HuH-7 (cell line): ENCODE data around the gene PRSS12.
A peak's percentile ranks its signal among the peaks of the same experiment; 100 is the strongest.
"Not testable (repeated sequence)": the region's sequence is repeated elsewhere in the genome, so short reads cannot be mapped to it uniquely, and the experiment has no call there.

Experiments used
- DNase-seq: peaks from one replicate; pipeline ENCODE4 v3.0.0; 2011; ENCODE audit warnings: low spot score

Gene PRSS12

DNA sequence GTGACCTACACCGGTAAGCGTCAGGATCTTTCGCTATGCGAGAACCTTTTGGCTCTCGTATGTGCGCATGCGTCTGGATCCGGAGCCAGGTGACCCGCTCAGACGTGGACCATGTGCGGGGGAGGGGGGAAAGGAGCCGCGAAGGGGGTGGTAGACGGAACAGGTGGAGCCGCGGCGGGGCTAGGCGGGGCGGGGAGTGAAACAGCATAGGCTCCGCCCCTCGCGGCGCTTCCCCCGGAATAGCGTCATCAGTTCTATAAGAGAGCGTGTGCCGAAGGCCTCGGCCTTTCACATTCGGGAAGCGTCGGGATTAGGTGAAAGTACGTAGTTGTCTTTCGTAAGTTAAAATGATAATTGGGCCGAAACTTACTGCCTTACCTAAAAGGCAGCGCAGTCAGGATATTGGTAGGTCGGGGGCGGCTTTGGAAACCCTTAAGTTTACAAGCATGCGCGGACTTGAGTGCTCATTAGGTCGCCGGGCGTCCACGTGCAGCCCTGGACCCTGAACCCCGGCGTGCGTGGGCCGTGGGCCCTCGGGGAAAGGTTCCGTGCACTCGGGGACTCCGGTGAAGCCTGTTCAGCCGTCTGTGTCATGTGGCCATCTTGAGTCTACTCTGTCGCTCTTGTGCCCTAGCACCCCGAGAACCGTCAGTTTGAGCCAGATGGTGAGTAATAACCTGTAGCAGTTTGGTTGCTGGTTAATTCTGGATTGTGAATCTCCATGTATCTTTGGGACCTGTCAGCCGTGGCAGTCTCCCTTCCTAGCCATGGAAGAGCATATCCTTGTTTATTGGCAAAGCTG lies 74.1 kb downstream of the PRSS12 start:
- peak; percentile 87 for DNase-seq

DNA sequence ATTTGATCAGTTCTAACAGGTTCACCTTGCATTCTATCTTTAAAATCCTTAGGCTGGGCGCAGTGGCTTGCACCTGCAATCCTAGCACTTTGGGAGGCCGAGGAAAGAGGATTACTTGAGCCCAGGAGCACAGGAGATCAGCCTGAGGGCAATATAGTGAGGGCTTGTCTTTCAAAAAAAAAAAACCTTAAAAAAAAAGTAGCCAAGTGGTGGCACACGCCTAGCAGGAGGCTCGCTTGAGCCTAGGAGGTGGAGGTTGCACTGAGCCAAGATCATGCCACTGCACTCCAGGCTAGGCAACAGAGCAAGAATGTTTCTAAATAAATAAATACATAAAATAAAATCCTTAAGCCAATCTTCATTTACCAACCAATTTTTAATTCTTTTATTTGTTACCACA lies 75.6 kb downstream of the PRSS12 start:
- no peak for DNase-seq

DNA sequence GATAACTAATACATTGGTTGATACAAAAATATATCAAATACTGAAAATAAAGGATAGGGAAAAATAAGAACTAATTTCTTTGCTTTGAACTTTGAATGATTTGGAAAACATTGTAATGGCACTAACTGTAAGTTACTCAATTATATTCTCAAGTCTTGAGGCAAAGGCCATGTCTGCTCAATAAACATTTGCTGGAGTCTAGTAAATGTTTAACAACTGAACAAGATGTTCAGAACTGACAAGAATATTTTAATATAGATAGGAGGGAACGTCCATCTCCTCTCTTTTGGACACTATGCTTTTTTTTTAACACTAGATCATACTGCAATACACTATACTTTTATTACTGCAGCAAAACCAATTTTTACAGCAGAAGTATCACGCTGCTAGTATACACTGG lies 76.2 kb downstream of the PRSS12 start:
- no peak for DNase-seq

DNA sequence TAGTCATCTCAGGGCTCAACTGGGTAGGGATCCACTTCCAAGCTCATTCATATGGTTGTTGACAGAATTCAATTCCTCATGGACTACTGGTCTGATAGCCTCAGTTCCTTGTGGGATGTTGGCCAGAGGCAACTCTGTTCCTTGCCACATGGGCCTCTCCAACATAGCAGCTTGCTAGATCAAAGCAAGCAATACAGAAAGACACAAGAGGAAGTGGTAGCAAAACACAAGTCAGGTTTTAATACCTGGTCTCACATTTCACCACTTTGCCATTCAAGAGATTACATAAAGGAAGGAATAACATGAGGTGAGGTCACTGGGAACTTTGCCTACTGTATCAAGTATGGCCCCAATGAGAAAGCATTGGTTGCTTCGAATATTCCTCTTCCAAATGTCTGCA lies 79.2 kb downstream of the PRSS12 start:
- DNase-seq = no peak

DNA sequence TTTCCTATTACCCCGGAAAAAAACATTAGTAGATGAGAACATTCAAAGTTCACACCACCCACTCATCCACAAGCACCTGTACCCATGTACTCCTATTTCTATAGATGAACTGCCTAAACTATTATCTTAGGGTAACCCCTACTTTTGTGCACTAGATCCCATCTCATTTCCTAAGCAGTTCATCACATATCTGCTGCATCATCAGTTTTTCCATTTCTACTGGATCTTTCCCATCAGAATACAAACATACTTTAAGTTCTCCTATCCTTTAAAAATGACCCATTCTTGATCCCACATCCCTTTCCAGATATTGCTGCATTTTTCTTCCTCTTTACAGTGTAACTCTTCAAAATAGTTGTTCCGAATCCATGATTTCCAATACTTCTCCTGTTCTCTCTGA lies 81.0 kb downstream of the PRSS12 start:
- no peak for DNase-seq

DNA sequence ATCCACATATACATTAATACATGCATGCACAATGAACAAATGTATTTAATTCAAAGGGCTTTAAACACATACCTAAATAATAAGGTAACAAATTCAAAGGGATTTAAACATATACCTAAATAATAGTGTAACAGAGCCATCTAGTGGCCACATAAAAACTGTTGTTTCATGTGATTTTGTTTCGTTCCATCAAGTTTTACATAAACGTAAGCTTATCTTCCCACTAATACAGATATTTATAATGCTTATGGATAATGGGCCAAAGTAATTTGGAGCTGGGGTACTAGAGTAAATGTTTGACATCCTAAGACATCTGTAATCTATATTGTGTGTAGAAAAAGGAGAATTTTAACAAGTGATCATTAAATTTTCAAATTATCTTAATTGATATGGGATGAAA lies 82.3 kb downstream of the PRSS12 start:
- DNase-seq = no peak

DNA sequence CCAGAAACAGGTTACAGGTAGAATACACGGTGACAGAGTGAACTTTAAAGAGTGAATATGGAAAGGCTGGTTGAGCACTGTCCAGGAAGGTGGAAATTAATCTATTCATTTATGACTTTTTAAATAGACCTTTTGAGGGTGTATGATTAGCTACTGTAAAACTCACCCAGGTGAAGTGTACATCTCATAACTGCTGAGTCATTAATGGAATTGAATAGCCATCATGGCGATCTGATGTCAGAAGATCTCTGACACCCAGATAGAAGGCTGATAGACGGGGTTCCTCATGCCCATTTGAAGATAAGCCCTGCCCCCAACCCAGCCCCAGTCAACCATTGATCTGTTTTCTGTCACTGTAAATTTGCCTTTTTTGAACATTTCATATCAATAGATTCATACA lies 84.0 kb downstream of the PRSS12 start:
- no peak for DNase-seq

DNA sequence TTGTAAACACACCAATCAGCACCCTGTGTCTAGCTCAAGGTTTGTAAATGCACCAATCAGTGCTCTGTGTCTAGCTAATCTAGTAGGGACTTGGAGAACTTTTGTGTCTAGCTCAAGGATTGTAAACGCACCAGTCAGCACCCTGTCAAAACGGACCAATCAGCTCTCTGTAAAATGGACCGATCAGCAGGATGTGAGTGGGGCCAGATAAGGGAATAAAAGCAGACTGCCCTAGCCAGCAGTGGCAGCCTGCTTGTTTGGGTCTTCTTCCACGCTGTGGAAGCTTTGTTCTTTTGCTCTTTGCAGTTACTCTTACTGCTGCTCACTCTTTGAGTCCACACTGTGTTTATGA lies 86.7 kb downstream of the PRSS12 start:
- not testable (repeated sequence) for DNase-seq

DNA sequence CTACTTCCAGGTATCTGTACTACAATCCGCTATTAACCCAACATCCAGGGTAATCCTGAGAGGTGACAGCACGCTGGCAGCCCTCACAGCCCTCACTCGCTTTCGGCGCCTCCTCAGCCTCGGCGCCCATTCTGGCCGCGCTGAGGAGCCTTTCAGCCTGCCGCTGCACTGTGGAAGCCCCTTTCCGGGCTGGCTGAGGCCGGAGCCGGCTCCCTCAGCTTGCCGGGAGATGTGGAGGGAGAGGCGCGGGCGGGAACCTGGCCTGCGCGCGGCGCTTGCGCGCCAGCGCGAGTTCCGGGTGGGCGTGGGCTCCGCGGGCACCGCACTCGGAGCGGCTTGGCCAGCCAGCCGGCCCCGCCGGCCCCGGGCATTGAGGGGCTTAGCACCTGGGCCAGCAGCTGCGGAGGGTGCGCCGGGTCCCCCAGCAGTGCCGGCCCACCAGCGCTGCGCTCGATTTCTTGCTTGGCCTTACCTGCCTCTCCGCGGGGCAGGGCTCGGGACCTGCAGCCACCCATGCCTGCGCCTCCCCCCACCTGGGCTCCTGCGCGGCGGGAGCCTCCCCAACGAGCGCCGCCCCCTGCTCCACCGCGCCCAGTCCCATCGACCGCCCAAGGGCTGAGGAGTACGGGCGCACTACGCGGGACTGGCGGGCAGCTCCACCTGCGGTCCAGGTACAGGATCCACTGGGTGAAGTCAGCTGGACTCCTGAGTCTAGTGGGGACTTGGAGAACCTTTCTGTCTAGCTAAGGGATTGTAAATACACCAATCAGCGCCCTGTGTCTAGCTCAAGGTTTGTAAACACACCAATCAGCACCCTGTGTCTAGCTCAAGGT lies 87.3 kb downstream of the PRSS12 start:
- DNase-seq = no peak

DNA sequence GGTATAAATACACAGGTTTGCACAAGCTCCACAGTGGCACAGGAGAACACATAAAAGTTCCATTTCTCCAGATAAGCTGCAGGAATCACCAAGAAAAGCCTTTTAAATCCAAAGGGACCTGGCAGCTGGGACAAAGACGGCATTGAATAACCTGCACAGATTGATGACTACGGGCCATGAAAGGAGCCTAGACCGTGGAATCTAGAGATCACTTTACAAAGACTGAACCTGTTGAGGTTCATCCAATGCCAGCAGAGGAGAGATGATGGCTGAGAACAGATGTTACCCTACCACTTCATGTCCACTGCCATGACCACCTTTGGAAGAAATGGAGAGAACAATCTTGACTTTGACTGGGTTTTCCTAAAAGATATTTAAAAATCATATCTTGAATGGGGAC lies 88.7 kb downstream of the PRSS12 start:
- no peak for DNase-seq

DNA sequence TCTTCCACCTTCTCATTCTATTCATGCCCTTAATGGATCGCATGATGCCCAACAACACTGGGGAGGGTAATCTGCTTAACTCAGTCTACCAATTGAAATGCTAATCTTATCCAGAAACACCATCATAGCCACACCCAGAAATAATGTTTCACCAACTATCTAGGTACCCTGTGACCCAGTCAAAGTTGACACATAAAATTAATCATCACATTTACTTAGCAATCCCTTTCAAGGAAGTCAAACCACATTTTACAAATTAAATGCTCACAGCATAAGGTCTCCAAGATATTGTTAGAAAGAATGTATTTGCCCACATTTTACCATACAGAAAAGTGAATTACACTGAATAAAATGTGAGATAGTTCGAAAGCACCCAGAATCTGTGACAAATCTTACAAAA lies 92.5 kb downstream of the PRSS12 start:
- DNase-seq = no peak

DNA sequence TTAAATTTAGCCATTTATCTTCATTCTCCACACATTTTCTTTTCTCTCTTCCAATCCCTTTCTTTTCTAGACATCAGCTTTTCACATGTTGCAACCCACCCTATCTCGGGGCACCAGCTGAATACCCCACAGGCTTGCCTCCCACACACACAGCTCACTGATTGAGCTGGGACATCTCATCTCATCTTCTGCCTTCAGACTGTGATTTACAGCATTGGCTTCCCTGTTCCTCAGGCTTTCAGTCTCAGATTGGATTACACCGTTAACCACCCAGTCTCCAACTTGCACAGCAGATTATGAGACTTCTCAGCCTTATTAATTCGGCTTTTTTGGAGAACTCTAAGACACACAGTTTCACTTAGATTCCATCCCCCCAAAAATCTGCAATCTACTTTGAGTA lies 93.7 kb downstream of the PRSS12 start:
- no peak for DNase-seq

DNA sequence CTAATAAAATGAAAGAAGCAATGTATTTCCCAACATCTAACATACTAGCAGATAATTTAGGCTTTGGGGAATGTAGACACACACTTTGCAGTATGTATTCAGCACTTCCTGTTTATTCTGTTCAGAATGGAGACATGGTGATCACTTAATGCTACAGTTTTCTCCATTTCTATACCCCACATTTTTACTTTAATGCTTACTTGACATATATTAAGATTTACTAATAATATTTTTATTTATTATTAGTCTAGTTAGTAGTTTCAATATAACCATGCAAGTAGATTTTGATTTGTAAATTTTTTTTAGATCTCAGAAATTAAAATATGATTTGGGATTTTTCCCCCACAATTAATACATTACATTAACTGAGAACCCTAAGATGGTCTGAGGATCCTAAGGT lies 98.4 kb downstream of the PRSS12 start:
- DNase-seq = no peak

DNA sequence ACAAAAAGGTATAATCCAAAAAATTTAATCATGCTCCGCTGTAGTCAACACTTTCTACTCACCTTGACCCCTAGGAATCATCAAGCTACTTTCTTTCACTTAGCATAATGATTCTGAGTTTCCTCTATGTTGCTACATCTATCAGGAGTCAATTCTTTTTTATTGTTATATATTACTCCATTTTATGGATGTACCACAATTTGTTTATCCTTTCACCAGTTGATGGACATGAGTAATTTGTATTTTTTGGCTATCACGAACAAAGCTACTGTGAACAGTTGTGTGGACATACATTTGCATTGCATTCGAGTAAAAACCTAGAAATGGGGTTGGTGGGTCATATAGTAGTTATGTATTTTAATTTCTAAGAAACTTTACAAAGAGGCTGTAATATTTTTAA lies 102.9 kb downstream of the PRSS12 start:
- no peak for DNase-seq

DNA sequence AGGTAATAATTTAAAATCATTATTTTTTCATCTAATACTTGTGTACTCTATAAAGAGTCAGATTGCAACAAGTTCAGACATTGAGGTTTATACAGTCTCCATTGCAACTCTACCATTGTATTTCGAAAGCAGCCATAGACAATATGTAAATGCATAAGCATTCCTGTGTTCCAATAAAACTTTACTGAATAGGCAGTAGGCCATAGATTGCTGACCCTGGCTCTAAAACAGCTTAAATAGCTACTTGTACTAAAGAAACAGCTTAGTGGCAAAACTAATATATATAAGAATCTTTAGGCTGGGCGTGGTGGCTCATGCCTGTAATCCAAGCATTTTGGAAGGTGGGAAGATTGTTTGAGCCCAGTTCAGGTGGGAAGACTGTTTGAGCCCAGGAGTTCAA lies 115.3 kb downstream of the PRSS12 start:
- no peak for DNase-seq

DNA sequence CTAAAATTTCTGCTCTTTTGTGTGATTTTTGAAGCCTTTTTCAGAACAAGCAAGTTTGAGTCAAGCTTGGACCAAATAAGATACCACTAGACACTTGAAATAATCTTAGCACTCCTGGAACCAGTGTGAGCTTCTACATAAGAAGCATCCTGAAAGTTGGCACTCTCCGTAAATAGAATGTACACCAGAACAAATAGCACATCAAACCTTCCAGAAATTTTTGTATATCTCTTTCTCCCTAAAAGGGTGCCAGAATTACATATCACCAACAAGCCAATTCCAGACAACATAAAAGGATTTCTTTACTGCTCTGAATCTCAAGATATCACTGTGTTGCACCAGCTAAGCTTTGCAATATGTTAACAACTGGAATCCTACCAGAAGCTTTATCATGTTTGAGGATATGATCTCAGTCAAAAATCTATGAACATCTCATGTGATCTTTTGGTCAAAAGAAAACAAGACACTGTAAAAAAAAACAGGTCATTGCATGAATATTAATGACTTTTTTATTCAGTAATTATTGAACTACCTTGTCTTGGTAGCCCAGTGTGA lies 117.2 kb downstream of the PRSS12 start:
- no peak for DNase-seq
